ENCODE measurements around the gene TRAF3IP1. TPM values are rescaled to one million over a fixed set of nuclear protein-coding genes. Genes with fewer than 3 reads are reported as not detected.

Gene TRAF3IP1
- total and polyA plus RNA-seq, 10 donors, result 2.6 to 19.2 (median 8.8) TPM

- Histone ChIP-seq H3K4me1 (no peaks in the 10 kb centered on the region), H3K36me3 (peaks cover 0 to 44% (median under 1%) of the 10 kb centered on the region in 6 donors), H3K4me3 (no peak overlapping the region), H3K9me3 (no peaks in the 10 kb centered on the region), H3K27me3 (replicated peaks in 1 of 7) (no peaks in the 10 kb centered on the region), H3K27ac (no peak overlapping the region)
- WGBS, 5 donors, result 87 to 92% (median 90%) methylated on average over 9 to 11 of the region's 11 CpGs
- TF ChIP-seq, protein P1, sequence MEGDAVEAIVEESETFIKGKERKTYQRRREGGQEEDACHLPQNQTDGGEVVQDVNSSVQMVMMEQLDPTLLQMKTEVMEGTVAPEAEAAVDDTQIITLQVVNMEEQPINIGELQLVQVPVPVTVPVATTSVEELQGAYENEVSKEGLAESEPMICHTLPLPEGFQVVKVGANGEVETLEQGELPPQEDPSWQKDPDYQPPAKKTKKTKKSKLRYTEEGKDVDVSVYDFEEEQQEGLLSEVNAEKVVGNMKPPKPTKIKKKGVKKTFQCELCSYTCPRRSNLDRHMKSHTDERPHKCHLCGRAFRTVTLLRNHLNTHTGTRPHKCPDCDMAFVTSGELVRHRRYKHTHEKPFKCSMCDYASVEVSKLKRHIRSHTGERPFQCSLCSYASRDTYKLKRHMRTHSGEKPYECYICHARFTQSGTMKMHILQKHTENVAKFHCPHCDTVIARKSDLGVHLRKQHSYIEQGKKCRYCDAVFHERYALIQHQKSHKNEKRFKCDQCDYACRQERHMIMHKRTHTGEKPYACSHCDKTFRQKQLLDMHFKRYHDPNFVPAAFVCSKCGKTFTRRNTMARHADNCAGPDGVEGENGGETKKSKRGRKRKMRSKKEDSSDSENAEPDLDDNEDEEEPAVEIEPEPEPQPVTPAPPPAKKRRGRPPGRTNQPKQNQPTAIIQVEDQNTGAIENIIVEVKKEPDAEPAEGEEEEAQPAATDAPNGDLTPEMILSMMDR (IDR thresholded peaks at IDR 0.05 in 8 of 11, conservative IDR thresholded peaks at IDR 0.05 in 3 of 11), result no peak
- TF ChIP-seq POLR2A (IDR thresholded peaks at IDR 0.05) (no peak), POLR2AphosphoS5 (IDR thresholded peaks at IDR 0.05) (no peak)
- no peak for DNase-seq
- intact Hi-C loops (cut with DNase I; ENCODE audit: low total_unique reads), result no loop called here
These were observed 19.5 kb downstream of the TRAF3IP1 start for GRCh38 chr2:238339814-238340213.

DNA sequence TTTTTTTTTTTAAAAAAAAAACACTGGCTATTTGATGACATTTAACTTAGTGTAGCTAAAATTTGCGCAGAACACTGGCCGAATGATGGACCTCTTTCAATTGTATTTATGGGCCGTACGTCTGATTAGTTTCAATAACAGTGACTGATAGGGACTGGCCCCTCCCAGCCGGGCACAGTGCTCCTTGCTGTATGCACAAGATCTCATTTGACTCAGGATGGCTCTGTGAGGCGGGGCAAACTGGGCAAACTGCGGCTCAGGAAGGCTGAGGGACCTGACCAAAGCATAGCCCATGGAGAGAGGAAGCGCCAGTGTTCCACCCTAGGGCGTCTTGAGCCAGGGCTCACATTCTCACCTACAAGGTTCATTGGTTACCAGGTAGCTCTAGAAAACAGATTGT is 21.2 kb downstream of the TRAF3IP1 start:
- H3K4me1 ChIP-seq, result no peaks in the 10 kb centered on the region
- no peak for DNase-seq
- no peaks in the 10 kb centered on the region for H3K9me3 ChIP-seq
- intact Hi-C loops (cut with DNase I; ENCODE audit: low total_unique reads), result no loop called here
- H3K36me3 ChIP-seq, result peaks cover 0 to 46% (median 0%) of the 10 kb centered on the region in 6 donors
- 88 to 95% (median 94%) methylated on average over 9 of the region's 9 CpGs for WGBS, 5 donors
- TF ChIP-seq, protein P1 (IDR thresholded peaks at IDR 0.05 in 8 of 11, conservative IDR thresholded peaks at IDR 0.05 in 3 of 11), result no peak
- TF ChIP-seq POLR2A (IDR thresholded peaks at IDR 0.05) (no peak), POLR2AphosphoS5 (IDR thresholded peaks at IDR 0.05) (no peak)
- no peak overlapping the region for H3K4me3 ChIP-seq
- H3K27me3 ChIP-seq (replicated peaks in 1 of 7), result no peaks in the 10 kb centered on the region
- H3K27ac ChIP-seq, result no peak overlapping the region

DNA sequence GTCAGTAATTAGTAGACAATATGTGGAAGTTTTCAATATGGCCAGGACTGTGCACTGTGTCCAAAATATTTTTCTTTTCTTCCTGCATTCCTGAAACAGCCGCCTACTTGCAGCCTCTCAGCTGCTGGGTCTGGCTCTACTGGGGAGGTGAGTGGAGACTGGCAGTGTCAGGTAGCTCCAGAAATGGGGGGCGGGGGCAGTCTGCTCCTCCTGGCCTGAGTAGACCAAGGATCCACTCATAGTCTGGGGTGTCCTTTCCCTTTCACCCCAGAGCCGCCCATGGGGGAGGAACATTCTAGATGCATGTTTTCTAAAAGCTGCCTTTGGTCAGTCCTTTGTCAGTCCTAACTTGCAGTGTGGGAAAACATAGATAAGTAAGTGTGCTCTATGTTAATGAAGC is 23.7 kb downstream of the TRAF3IP1 start:
- WGBS, 5 donors, result 80 to 99% (median 91%) methylated on average over 3 of the region's 3 CpGs
- no peaks in the 10 kb centered on the region for H3K4me1 ChIP-seq
- intact Hi-C loops (cut with DNase I; ENCODE audit: low total_unique reads), result no loop called here
- H3K27ac ChIP-seq, result no peak overlapping the region
- no peak overlapping the region for H3K4me3 ChIP-seq
- DNase-seq, result no peak
- H3K36me3 ChIP-seq, result peaks cover 0 to 44% (median 3%) of the 10 kb centered on the region in 6 donors
- no peak for TF ChIP-seq POLR2AphosphoS5 (IDR thresholded peaks at IDR 0.05)
- TF ChIP-seq, protein P1 (IDR thresholded peaks at IDR 0.05 in 8 of 11, conservative IDR thresholded peaks at IDR 0.05 in 3 of 11), result no peak
- no peak for TF ChIP-seq POLR2A (IDR thresholded peaks at IDR 0.05)
- no peaks in the 10 kb centered on the region for H3K9me3 ChIP-seq
- no peaks in the 10 kb centered on the region for H3K27me3 ChIP-seq (replicated peaks in 1 of 7)

- no peak for DNase-seq
- intact Hi-C loops (cut with DNase I; ENCODE audit: low total_unique reads), result no loop called here
- H3K27me3 ChIP-seq (replicated peaks in 1 of 7), result no peaks in the 10 kb centered on the region
- no peak overlapping the region for H3K27ac ChIP-seq
- no peaks in the 10 kb centered on the region for H3K9me3 ChIP-seq
- 88 to 92% (median 89%) methylated on average over 10 of the region's 10 CpGs for WGBS, 5 donors
- TF ChIP-seq, protein P1 (IDR thresholded peaks at IDR 0.05 in 8 of 11, conservative IDR thresholded peaks at IDR 0.05 in 3 of 11), result no peak
- no peak for TF ChIP-seq POLR2AphosphoS5 (IDR thresholded peaks at IDR 0.05)
- no peak for TF ChIP-seq POLR2A (IDR thresholded peaks at IDR 0.05)
- no peaks in the 10 kb centered on the region for H3K4me1 ChIP-seq
- H3K4me3 ChIP-seq, result no peak overlapping the region
- H3K36me3 ChIP-seq, result peaks cover 0 to 44% (median 8%) of the 10 kb centered on the region in 6 donors
These were observed 24.2 kb downstream of the TRAF3IP1 start for GRCh38 chr2:238344517-238344916.

Data from spleen (tissue), 11 donors.